Stimulated activated CD8-positive, alpha-beta memory T cell treated with anti-CD3 and anti-CD28 coated beads, Interleukin-4, amount 100 ng/mL, for 24 hours (primary cell): Measurements from ENCODE around the gene DKC1.

Experiments used
- DNase-seq: peaks from one replicate; pipeline ENCODE4 v3.0.0-alpha.2; 2020; ENCODE audit warnings: low read depth

DKC1 gene

GRCh38 chrX:154737136-154737535 lies 25.5 kb upstream of the DKC1 start:
- no peak for DNase-seq

GRCh38 chrX:154738011-154738738 lies 24.5 kb upstream of the DKC1 start:
- DNase-seq: no peak

- no peak for DNase-seq
Measured at GRCh38 chrX:154739952-154740465, 22.7 kb upstream of the DKC1 start.

- DNase-seq: no peak
Measured at GRCh38 chrX:154742613-154743012, 20.1 kb upstream of the DKC1 start.

- DNase-seq: no peak
Measured at GRCh38 chrX:154748712-154749339, 13.8 kb upstream of the DKC1 start.

GRCh38 chrX:154749856-154750255 lies 12.8 kb upstream of the DKC1 start:
- no peak for DNase-seq

- no peak for DNase-seq
Measured at GRCh38 chrX:154750301-154751202, 12.1 kb upstream of the DKC1 start, which contains the start of gene GAB3. GAB3 (minus strand) TSS chrX:154751077; CDS start chrX:154751025, 52 bp downstream.

GRCh38 chrX:154751203-154751668 lies 11.4 kb upstream of the DKC1 start:
- no peak for DNase-seq

GRCh38 chrX:154751669-154752271 lies 10.9 kb upstream of the DKC1 start:
- no peak for DNase-seq

- DNase-seq: no peak
Measured at GRCh38 chrX:154758696-154759095, 4.0 kb upstream of the DKC1 start.

- no peak for DNase-seq
Measured at GRCh38 chrX:154761977-154762536, 607 bp upstream of the DKC1 start.

- DNase-seq: no peak
Measured at GRCh38 chrX:154774622-154775021, 12.0 kb downstream of the DKC1 start.

GRCh38 chrX:154775419-154776349 lies 13.0 kb downstream of the DKC1 start:
- DNase-seq: no peak

- DNase-seq: no peak
Measured at GRCh38 chrX:154776753-154777152, 14.1 kb downstream of the DKC1 start.

- no peak for DNase-seq
Measured at GRCh38 chrX:154779261-154779660, 16.6 kb downstream of the DKC1 start.

GRCh38 chrX:154780968-154781367 lies 18.3 kb downstream of the DKC1 start:
- DNase-seq: no peak

GRCh38 chrX:154784149-154784995 lies 21.7 kb downstream of the DKC1 start:
- DNase-seq: no peak

- no peak for DNase-seq
Measured at GRCh38 chrX:154785716-154786115, 23.1 kb downstream of the DKC1 start.

GRCh38 chrX:154791467-154791866 lies 28.8 kb downstream of the DKC1 start:
- DNase-seq: no peak
